SK-N-SH treated with all-trans-retinoic acid at 6 μM for 48 hours (cell line): Measurements from ENCODE around the gene ADK.
A peak's percentile ranks its signal among the peaks of the same experiment; 100 is the strongest.
"Not testable (repeated sequence)": the region's sequence is repeated elsewhere in the genome, so short reads cannot be mapped to it uniquely, and the experiment has no call there.

ENCODE experiments used
- ATAC-seq: fragments of 200-7000 bp; cut with Tn5 transposase; 3 replicates; pipeline ENCODE4 v1.9.1; 2020; ENCODE audit warnings: mild to moderate bottlenecking, moderate library complexity
- ARNTL ChIP-seq: fragments of 450-650 bp; formaldehyde crosslinking; IDR thresholded peaks from 2 replicates; pipeline ENCODE4 v1.5.0; 2020; ENCODE audit warnings: low read depth, mild to moderate bottlenecking, moderate library complexity, borderline replicate concordance
- BACH2 ChIP-seq: fragments of 250-450 bp; sonication (Bioruptor Pico); IDR thresholded peaks from 2 replicates; pipeline ENCODE4 v1.9.0; 2021; ENCODE audit warnings: mild to moderate bottlenecking, borderline replicate concordance
- CSDC2 ChIP-seq: fragments of 250-450 bp; sonication (Bioruptor Pico); IDR thresholded peaks from 2 replicates; pipeline ENCODE4 v1.5.0; 2020; ENCODE audit warnings: mild to moderate bottlenecking, moderate library complexity
- CSRNP3 ChIP-seq: fragments of 250-450 bp; sonication (Bioruptor Pico); IDR thresholded peaks from 2 replicates; pipeline ENCODE4 v1.5.1; 2021; ENCODE audit warnings: mild to moderate bottlenecking, moderate library complexity
- ESRRG ChIP-seq: fragments of 250-450 bp; sonication (Bioruptor Pico); IDR thresholded peaks from 2 replicates; pipeline ENCODE4 v1.6.1; 2021; ENCODE audit warnings: mild to moderate bottlenecking
- GLIS3 ChIP-seq: fragments of 250-450 bp; sonication (Bioruptor Pico); IDR thresholded peaks from 2 replicates; pipeline ENCODE4 v1.5.0; 2020; ENCODE audit warnings: mild to moderate bottlenecking, moderate library complexity
- ISL1 ChIP-seq: fragments of 250-450 bp; sonication (Bioruptor Pico); IDR thresholded peaks from 2 replicates; pipeline ENCODE4 v2.1.2; 2022; ENCODE audit warnings: mild to moderate bottlenecking, moderate library complexity
- PATZ1 ChIP-seq: fragments of 250-450 bp; sonication (Bioruptor Pico); IDR thresholded peaks from 2 replicates; pipeline ENCODE4 v1.8.0; 2020; ENCODE audit warnings: mild to moderate bottlenecking, moderate library complexity, borderline replicate concordance
- POU6F1 ChIP-seq: fragments of 250-450 bp; sonication (Bioruptor Pico); IDR thresholded peaks from 2 replicates; pipeline ENCODE4 v1.8.0; 2021; ENCODE audit warnings: low read depth, mild to moderate bottlenecking, moderate library complexity, borderline replicate concordance
- PPARA ChIP-seq: fragments of 250-450 bp; sonication (Bioruptor Pico); IDR thresholded peaks from 2 replicates; pipeline ENCODE4 v1.5.0; 2020; ENCODE audit warnings: mild to moderate bottlenecking, borderline replicate concordance
- RARB ChIP-seq: fragments of 250-450 bp; sonication (Bioruptor Pico); IDR thresholded peaks from 2 replicates; pipeline ENCODE4 v1.8.0; 2021; ENCODE audit warnings: mild to moderate bottlenecking, moderate library complexity
- SNAI2 ChIP-seq: fragments of 250-450 bp; sonication (Bioruptor Pico); IDR thresholded peaks from 2 replicates; pipeline ENCODE4 v1.5.0; 2020; ENCODE audit warnings: mild to moderate bottlenecking, moderate library complexity
- TOX ChIP-seq: fragments of 250-450 bp; sonication (Bioruptor Pico); IDR thresholded peaks from 2 replicates; pipeline ENCODE4 v1.8.0; 2021; ENCODE audit warnings: mild to moderate bottlenecking, moderate library complexity, borderline replicate concordance
- TSHZ2 ChIP-seq: fragments of 250-450 bp; sonication (Bioruptor Pico); IDR thresholded peaks from 2 replicates; pipeline ENCODE4 v1.5.0; 2020; ENCODE audit warnings: mild to moderate bottlenecking, moderate library complexity
- ZC3H10 ChIP-seq: fragments of 250-450 bp; sonication (Bioruptor Pico); IDR thresholded peaks from 2 replicates; pipeline ENCODE4 v1.5.1; 2021; ENCODE audit warnings: mild to moderate bottlenecking, moderate library complexity
- ZFP3 ChIP-seq: fragments of 250-450 bp; sonication (Bioruptor Pico); IDR thresholded peaks from 2 replicates; pipeline ENCODE4 v1.5.0; 2020; ENCODE audit warnings: mild to moderate bottlenecking, moderate library complexity
- ZFP30 ChIP-seq: fragments of 450-650 bp; formaldehyde crosslinking; IDR thresholded peaks from 2 replicates; pipeline ENCODE4 v1.5.0; 2022; ENCODE audit warnings: mild to moderate bottlenecking, moderate library complexity
- ZNF565 ChIP-seq: fragments of 450-650 bp; formaldehyde crosslinking; conservative IDR thresholded peaks from 2 replicates; pipeline ENCODE4 v1.5.0; 2020; ENCODE audit warnings: low read depth, mild to moderate bottlenecking, moderate library complexity
- ZNF70 ChIP-seq: fragments of 450-650 bp; formaldehyde crosslinking; IDR thresholded peaks from 2 replicates; pipeline ENCODE4 v1.5.0; 2020; ENCODE audit warnings: mild to moderate bottlenecking, moderate library complexity
- ZNF8 ChIP-seq: fragments of 450-650 bp; formaldehyde crosslinking; IDR thresholded peaks from 2 replicates; pipeline ENCODE4 v1.5.0; 2020; ENCODE audit warnings: mild to moderate bottlenecking, moderate library complexity

The ADK gene

GRCh38 chr10:74139981-74140380, 11.0 kb upstream of the ADK start:
- no peak for ATAC-seq
- TF ChIP-seq BACH2 (CRISPR knock-in tag) (no peak), ZNF70 (CRISPR knock-in tag) (no peak), SNAI2 (CRISPR knock-in tag) (no peak), TSHZ2 (CRISPR knock-in tag) (no peak), ZNF565 (CRISPR knock-in tag) (no peak), ZFP30 (no peak), GLIS3 (CRISPR knock-in tag) (no peak), TOX (CRISPR knock-in tag) (no peak), POU6F1 (CRISPR knock-in tag) (no peak), ZNF8 (CRISPR knock-in tag) (no peak), RARB (CRISPR knock-in tag) (no peak), ZFP3 (CRISPR knock-in tag) (no peak), PPARA (CRISPR knock-in tag) (no peak)

GRCh38 chr10:74140553-74140952, 10.5 kb upstream of the ADK start:
- TF ChIP-seq PATZ1: no peak
- no peak for TF ChIP-seq ZFP30
- no peak for TF ChIP-seq ESRRG
- no peak for TF ChIP-seq SNAI2 (CRISPR knock-in tag)
- TF ChIP-seq ZC3H10 (CRISPR knock-in tag): no peak
- TF ChIP-seq ZNF565 (CRISPR knock-in tag): no peak
- TF ChIP-seq POU6F1 (CRISPR knock-in tag): no peak
- TF ChIP-seq ZNF8 (CRISPR knock-in tag): no peak
- TF ChIP-seq RARB (CRISPR knock-in tag): no peak
- no peak for TF ChIP-seq PPARA (CRISPR knock-in tag)
- TF ChIP-seq BACH2 (CRISPR knock-in tag): no peak
- no peak for TF ChIP-seq CSDC2 (CRISPR knock-in tag)
- TF ChIP-seq, all 23 proteins: peak for 0
- no peak for ATAC-seq

GRCh38 chr10:74145133-74145532, 5.9 kb upstream of the ADK start:
- ATAC-seq: peak; percentile 84
- TF ChIP-seq SNAI2 (CRISPR knock-in tag) (no peak), ZFP3 (CRISPR knock-in tag) (no peak), ZNF565 (CRISPR knock-in tag) (no peak), CSRNP3 (no peak), ARNTL (CRISPR knock-in tag) (no peak), RARB (CRISPR knock-in tag) (no peak), ISL1 (CRISPR knock-in tag) (peak; percentile 73), PATZ1 (no peak)

- not testable (repeated sequence) for ATAC-seq
Observed at GRCh38 chr10:74146980-74147379, 4.0 kb upstream of the ADK start.
